HCT116 (cell line): Measurements from ENCODE around the gene PDLIM4. TPM values are rescaled to one million over a fixed set of nuclear protein-coding genes. Genes with fewer than 3 reads are reported as not detected.

ENCODE experiments used
- ATAC-seq: fragments of 200-7000 bp; cut with Tn5 transposase; 2 replicates; pipeline ENCODE4 v1.9.1; 2020; ENCODE audit warnings: mild to moderate bottlenecking, moderate library complexity
- BruUV-seq: library from RNA; stranded (reverse); fragments of 400-500 nt; replicated peaks from 2 replicates; lab custom pipeline; 2021; lab: Mats Ljungman, UMichigan
- CTCF ChIA-PET: fragments of 300-600 bp; sonication (Branson Sonifier 250); formaldehyde crosslinking; loops from one replicate; lab custom pipeline; 2021; ENCODE audit warnings: antibody characterized with exemption; lab: Charles Lee
- POLR2A ChIA-PET: fragments of 300-600, 350-600 bp; sonication (Branson Sonifier 250); formaldehyde crosslinking; loops from one replicate; lab custom pipeline; 2021; ENCODE audit warnings: antibody characterized with exemption; lab: Charles Lee
- RAD21 ChIA-PET, 2 experiments: fragments of 300-600 bp; sonication (Branson Sonifier 250); formaldehyde crosslinking; loops; one replicate each; lab custom pipeline; 2023; ENCODE audit warnings: low total read pairs in 2 of 2; ENCODE audit not compliant: uncharacterized antibody in 2 of 2, unreplicated experiment in 2 of 2, low non-redundant PET in 1 of 2; lab: Charles Lee
- DNase-seq: peaks from one replicate; pipeline ENCODE4 v3.0.0-alpha.2; 2010; ENCODE audit warnings: low read depth, low spot score
- H2AFZ ChIP-seq: fragments of 200-600 bp; shearing (Covaris generic), sonication (generic); 2 replicates; pipeline ENCODE4 v1.6.1; 2017; ENCODE audit warnings: low read depth, mixed run types, mixed read lengths, antibody characterized with exemption, low read length; ENCODE audit not compliant: poor library complexity, severe bottlenecking
- H3K27ac ChIP-seq: 2 replicates; pipeline ENCODE4 v1.5.1; 2012; ENCODE audit warnings: low read depth, low read length
- H3K27me3 ChIP-seq: fragments of 200-600 bp; sonication (generic); 2 replicates; pipeline ENCODE4 v1.6.1; 2016; ENCODE audit warnings: mixed run types, low read length, mixed read lengths; ENCODE audit not compliant: insufficient read depth
- H3K36me3 ChIP-seq, 2 experiments: fragments of 200-500 bp in 1 of 2; fragments of 200-600 bp in 1 of 2; sonication (Bioruptor generic) in 1 of 2; sonication (generic) in 1 of 2; 2 replicates each; pipeline versions ENCODE4 v1.5.1 to v1.6.1; 2014 to 2016; ENCODE audit warnings: low read length in 2 of 2, inconsistent platforms in 1 of 2, mixed read lengths in 1 of 2, mixed run types in 1 of 2; ENCODE audit not compliant: insufficient read depth in 2 of 2, control insufficient read depth in 1 of 2
- H3K4me1 ChIP-seq, 2 experiments: fragments of 200-600 bp in 1 of 2; sonication (generic) in 1 of 2; 2 replicates each; pipeline versions ENCODE4 v1.5.1 to v1.6.1; 2012 to 2017; ENCODE audit warnings: low read length in 2 of 2, inconsistent platforms in 1 of 2, mild to moderate bottlenecking in 1 of 2, mixed read lengths in 1 of 2, mixed run types in 1 of 2, moderate library complexity in 1 of 2; ENCODE audit not compliant: insufficient read depth in 2 of 2, control insufficient read depth in 1 of 2
- H3K4me2 ChIP-seq: fragments of 200-600 bp; sonication (generic); 2 replicates; pipeline ENCODE4 v1.6.1; 2017; ENCODE audit warnings: mixed run types, low read length, mixed read lengths
- H3K4me3 ChIP-seq, 2 experiments: fragments of 200-600 bp in 1 of 2; sonication (generic) in 1 of 2; replicated peaks in 1 of 2; 2 replicates each; pipeline ENCODE4 v1.5.1; 2011 to 2016; ENCODE audit warnings: low read length in 2 of 2, control low read depth in 1 of 2, low read depth in 1 of 2, mild to moderate bottlenecking in 1 of 2, mixed read lengths in 1 of 2, mixed run types in 1 of 2
- H3K79me2 ChIP-seq: fragments of 200-600 bp; sonication (generic); 2 replicates; pipeline ENCODE4 v1.6.1; 2017; ENCODE audit warnings: mild to moderate bottlenecking, mixed run types, low read length, moderate library complexity, mixed read lengths; ENCODE audit not compliant: insufficient read depth
- H3K9ac ChIP-seq: fragments of 200-600 bp; sonication (generic); 2 replicates; pipeline ENCODE4 v1.6.1; 2016; ENCODE audit warnings: low read length, mixed read lengths
- H3K9me2 ChIP-seq: fragments of 200-600 bp; sonication (generic), shearing (Covaris generic); 2 replicates; pipeline ENCODE4 v1.6.1; 2017; ENCODE audit warnings: mixed run types, mild to moderate bottlenecking, moderate library complexity; ENCODE audit not compliant: insufficient read depth
- H3K9me3 ChIP-seq, 2 experiments: fragments of 200-500 bp in 1 of 2; fragments of 200-600 bp in 1 of 2; sonication (Bioruptor generic) in 1 of 2; sonication (generic) in 1 of 2; 2 replicates each; pipeline ENCODE4 v1.6.1; 2014 to 2017; ENCODE audit warnings: low read length in 2 of 2, mixed read lengths in 2 of 2, inconsistent platforms in 1 of 2, low read depth in 1 of 2, mild to moderate bottlenecking in 1 of 2, mixed run types in 1 of 2, moderate library complexity in 1 of 2; ENCODE audit not compliant: control insufficient read depth in 1 of 2, insufficient read depth in 1 of 2
- H4K20me1 ChIP-seq: fragments of 200-600 bp; sonication (generic), shearing (Covaris generic); 2 replicates; pipeline ENCODE4 v1.6.1; 2017; ENCODE audit warnings: mixed run types, mild to moderate bottlenecking, moderate library complexity; ENCODE audit not compliant: insufficient read depth
- CEBPB ChIP-seq: IDR thresholded peaks from 2 replicates; pipeline ENCODE4 v1.6.1; 2012; ENCODE audit warnings: low read depth
- EGR1 ChIP-seq: IDR thresholded peaks from 2 replicates; pipeline ENCODE4 v1.6.1; 2012; ENCODE audit warnings: low read depth
- ELF1 ChIP-seq: IDR thresholded peaks from 2 replicates; pipeline ENCODE4 v1.6.1; 2012; ENCODE audit warnings: low read depth, borderline replicate concordance
- POLR2A ChIP-seq: IDR thresholded peaks from 2 replicates; pipeline ENCODE4 v1.7.0; 2011; ENCODE audit warnings: borderline replicate concordance; ENCODE audit not compliant: insufficient read depth, insufficient read length; ENCODE audit errors: extremely low read depth
- POLR2AphosphoS5 ChIP-seq: IDR thresholded peaks from 2 replicates; pipeline ENCODE4 v1.6.1; 2011; ENCODE audit warnings: mild to moderate bottlenecking, low read depth, low read length, moderate library complexity
- SIN3A ChIP-seq: IDR thresholded peaks from 2 replicates; pipeline ENCODE4 v1.6.1; 2012; ENCODE audit warnings: low read depth
- TCF7L2 ChIP-seq: IDR thresholded peaks from 2 replicates; pipeline ENCODE4 v1.7.0; 2011; ENCODE audit warnings: borderline replicate concordance, inconsistent platforms; ENCODE audit not compliant: insufficient read depth, insufficient read length; ENCODE audit errors: extremely low read depth
- YY1 ChIP-seq: IDR thresholded peaks from 2 replicates; pipeline ENCODE4 v1.6.1; 2011; ENCODE audit warnings: low read length, low read depth, moderate library complexity, mild to moderate bottlenecking; ENCODE audit not compliant: insufficient replicate concordance; ENCODE audit errors: extremely low read depth
- ZNF274 ChIP-seq: fragments of 200-500 bp; sonication (Bioruptor generic); IDR thresholded peaks from 2 replicates; pipeline ENCODE4 v1.6.1; 2014; ENCODE audit warnings: mild to moderate bottlenecking, low read depth, low read length, inconsistent platforms
- intact Hi-C: fragments of 100-400 bp; cut with micrococcal nuclease; formaldehyde crosslinking; loops from 2 replicates; pipeline ENCODE4 v1.10.0; 2022
- total RNA-seq: library from RNA; stranded (reverse); gene quantifications from one replicate; pipeline ENCODE4 v1.2.1, GENCODE V29; 2021; ENCODE audit not compliant: unreplicated experiment

PDLIM4 gene
- total RNA-seq, 1 experiment from 2014 or later: not detected

DNA sequence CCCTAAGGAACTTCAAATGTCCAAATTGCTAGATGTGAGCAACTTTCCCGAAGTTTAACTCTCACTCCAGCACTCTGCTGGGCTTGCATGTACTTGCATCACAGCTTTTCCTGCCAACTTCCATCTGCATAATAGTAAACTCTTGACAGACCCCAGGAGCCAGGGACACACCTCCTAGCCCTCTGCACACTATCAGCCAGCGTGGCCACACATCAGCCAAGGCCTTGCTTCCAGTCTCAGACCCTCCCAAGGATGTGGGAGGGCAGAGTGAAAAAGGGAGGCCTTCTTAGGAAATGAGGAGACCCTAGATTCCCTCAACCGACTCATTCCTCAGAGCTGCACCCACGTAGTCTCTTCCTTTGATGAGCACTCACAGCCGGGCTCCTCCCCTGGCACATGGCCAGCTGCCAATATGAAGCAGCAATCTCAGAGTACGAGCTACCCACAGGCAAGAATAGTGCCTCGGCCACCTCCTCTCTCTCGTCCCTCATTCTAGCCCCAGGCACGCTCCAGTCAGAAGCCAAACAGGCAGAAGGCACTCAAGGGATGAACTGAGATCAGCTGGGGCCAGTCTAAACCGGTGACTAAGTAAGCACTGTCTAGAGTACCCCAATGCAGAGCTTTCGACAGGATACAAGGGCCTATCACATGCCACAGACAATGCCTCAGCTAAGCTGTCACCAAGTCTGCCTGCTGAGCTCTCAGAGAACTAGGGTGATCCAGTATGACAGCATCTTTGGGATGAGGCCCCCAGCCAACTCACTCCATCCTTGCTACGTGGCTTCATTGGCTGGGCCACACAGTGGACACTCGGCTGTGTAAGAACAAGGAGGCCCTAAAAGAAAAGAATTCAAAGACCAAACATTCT, 32.1 kb upstream of the PDLIM4 start:
- ATAC-seq: no peak
- Histone ChIP-seq H3K4me1 (peaks cover 19 to 38% of the 10 kb centered on the region in 2 experiments), H3K9me2 (no peaks in the 10 kb centered on the region; the same call in 1 of the 2 replicates), H3K4me2 (peak overlapping the region; percentile 98), H3K27me3 (no peaks in the 10 kb centered on the region), H3K9me3 (no peaks in the 10 kb centered on the region), H3K9ac (no peak overlapping the region), H3K27ac (no peak overlapping the region; the same call in 1 of the 2 replicates), H3K79me2 (peaks cover 27% of the 10 kb centered on the region), H3K36me3 (no peaks in the 10 kb centered on the region), H3K4me3 (peak overlapping the region; percentile 9 to 31; a peak in 2 of 4 replicates), H2AFZ (no peak overlapping the region), H4K20me1 (no peaks in the 10 kb centered on the region)
- intact Hi-C loops: loop anchor here (2.0 kb wide), 1 partner anchor 69 kb away; the partner anchor contains the start of gene SLC22A4
- CTCF ChIA-PET: interaction anchor here (1.5 kb wide), 1 partner anchor 12 kb away, joined by 8 read pairs; no protein-coding TSS in a partner anchor
- BruUV-seq: no TSS peak
- TF ChIP-seq ELF1: no peak
- TF ChIP-seq YY1: no peak
- peak; percentile 42; the same call in 1 of the 2 replicates for TF ChIP-seq POLR2AphosphoS5
- TF ChIP-seq CEBPB: no peak
- POLR2A ChIA-PET: no interaction called here
- RAD21 ChIA-PET: no interaction called here
- no peak for DNase-seq

DNA sequence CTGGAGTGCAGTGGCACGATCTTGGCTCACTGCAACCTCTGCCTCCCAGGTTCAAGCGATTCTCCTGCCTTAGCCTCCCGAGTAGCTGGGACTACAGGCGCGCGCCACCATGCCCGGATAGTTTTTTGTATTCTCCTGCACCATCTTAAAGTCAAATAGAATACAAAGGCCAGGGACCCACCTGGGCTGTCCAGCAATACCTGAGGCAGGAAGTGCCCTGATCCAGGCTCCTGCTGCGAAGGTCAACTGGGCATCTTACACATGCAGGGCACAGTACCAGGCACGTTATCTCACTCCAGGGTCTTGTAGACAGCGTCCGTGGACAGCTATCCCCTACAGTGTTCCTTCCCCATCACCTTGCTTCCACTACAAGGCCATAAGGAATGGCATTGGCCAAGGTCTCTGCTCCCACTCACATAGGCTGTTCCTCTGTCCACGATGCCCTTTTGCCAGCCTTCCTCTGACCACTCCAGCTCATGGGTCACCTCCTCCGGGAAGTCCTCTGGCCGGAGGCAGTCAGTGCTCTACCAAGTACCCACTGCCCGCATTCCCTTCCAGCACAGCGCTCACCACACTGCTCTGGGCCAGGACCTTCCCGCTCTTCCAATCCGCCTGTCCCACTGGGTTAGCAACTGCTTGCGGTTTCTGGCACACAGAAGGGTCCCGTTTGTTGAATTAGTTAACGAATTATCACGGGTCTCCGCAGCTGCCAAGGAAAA, 30.8 kb upstream of the PDLIM4 start:
- no peaks in the 10 kb centered on the region for H3K27me3 ChIP-seq
- peak overlapping the region; percentile 75 for H3K9ac ChIP-seq
- DNase-seq (no peak), ATAC-seq (no peak)
- H2AFZ ChIP-seq: no peak overlapping the region
- ChIA-PET POLR2A (interaction anchor here (1.3 to 2.9 kb wide), 2 partner anchors 11 to 67 kb away, joined by 4 to 7 read pairs; partner anchors contain the start of gene SLC22A4), CTCF (interaction anchor here (1.5 kb wide), 1 partner anchor 11 kb away, joined by 14 read pairs; no protein-coding TSS in a partner anchor)
- BruUV-seq: no TSS peak
- H3K9me3 ChIP-seq: no peaks in the 10 kb centered on the region
- H3K27ac ChIP-seq: peak overlapping the region; percentile 81
- H3K79me2 ChIP-seq: peaks cover 27% of the 10 kb centered on the region
- no peaks in the 10 kb centered on the region; the same call in 1 of the 2 replicates for H3K9me2 ChIP-seq
- no peak for TF ChIP-seq SIN3A
- TF ChIP-seq EGR1: no peak
- no peak for TF ChIP-seq POLR2A
- no peak for TF ChIP-seq TCF7L2
- TF ChIP-seq ZNF274: no peak
- TF ChIP-seq, all 23 proteins: peak for 0
- Histone ChIP-seq H3K36me3 (no peaks in the 10 kb centered on the region), H4K20me1 (no peaks in the 10 kb centered on the region), H3K4me1 (peaks cover 19 to 38% of the 10 kb centered on the region in 2 experiments), H3K4me2 (peak overlapping the region; percentile 98), H3K4me3 (peak overlapping the region; percentile 67 to 77)
- intact Hi-C loops: loop anchor here (2.0 kb wide), 1 partner anchor 68 kb away; the partner anchor contains the start of gene SLC22A4
- RAD21 ChIA-PET: no interaction called here
